ENCODE results near the gene MT1B.
A peak's percentile ranks its signal among the peaks of the same experiment; 100 is the strongest.

MT1B gene

GRCh38 chr16:56651586-56651985, at the start of gene MT1B:
Gene MT1B, plus strand, starts transcription at chr16:56651886. Its CDS starts 68 bp downstream, at chr16:56651954.
- DNase-seq, result no peak

GRCh38 chr16:56603589-56603988, 48.1 kb upstream of the MT1B start:
- DNase-seq, result no peak

- no peak for DNase-seq
These were observed 46.7 kb upstream of the MT1B start for GRCh38 chr16:56604966-56605365.

GRCh38 chr16:56605475-56605874, 46.2 kb upstream of the MT1B start:
- no peak for DNase-seq

GRCh38 chr16:56606071-56606475, 45.6 kb upstream of the MT1B start:
- no peak for DNase-seq

- DNase-seq, result no peak
These were observed 45.1 kb upstream of the MT1B start for GRCh38 chr16:56606476-56607108.

GRCh38 chr16:56607109-56607618, 44.5 kb upstream of the MT1B start:
- no peak for DNase-seq

GRCh38 chr16:56607675-56608042, 44.0 kb upstream of the MT1B start:
- DNase-seq, result no peak

- DNase-seq, result peak; percentile 92
These were observed 43.4 kb upstream of the MT1B start, which contains the start of gene MT2A for GRCh38 chr16:56608043-56608875. Gene MT2A, plus strand, starts transcription at chr16:56608584. Its CDS starts 72 bp downstream, at chr16:56608656.

GRCh38 chr16:56608876-56609462, 42.7 kb upstream of the MT1B start:
- DNase-seq, result peak; percentile 69

GRCh38 chr16:56609463-56609921, 42.2 kb upstream of the MT1B start:
- peak; percentile 79 for DNase-seq

GRCh38 chr16:56610017-56610608, 41.6 kb upstream of the MT1B start:
- DNase-seq, result peak; percentile 81

GRCh38 chr16:56610609-56611111, 41.0 kb upstream of the MT1B start:
- no peak for DNase-seq

- DNase-seq, result no peak
These were observed 40.3 kb upstream of the MT1B start for GRCh38 chr16:56611281-56611833.

- no peak for DNase-seq
These were observed 38.0 kb upstream of the MT1B start for GRCh38 chr16:56613706-56614105.

GRCh38 chr16:56614549-56614991, 37.1 kb upstream of the MT1B start:
- no peak for DNase-seq

- no peak for DNase-seq
These were observed 36.3 kb upstream of the MT1B start for GRCh38 chr16:56615353-56615752.

- DNase-seq, result no peak
These were observed 35.0 kb upstream of the MT1B start for GRCh38 chr16:56616608-56617211.

GRCh38 chr16:56617212-56618085, 34.2 kb upstream of the MT1B start:
- DNase-seq, result peak; percentile 73

- DNase-seq, result no peak
These were observed 33.5 kb upstream of the MT1B start for GRCh38 chr16:56618138-56618537.

GRCh38 chr16:56620339-56620897, 31.3 kb upstream of the MT1B start:
- DNase-seq, result no peak

Measured in activated CD8-positive, alpha-beta memory T cell treated with anti-CD3 and anti-CD28 coated beads for 24 hours (primary cell).